Measurements from ENCODE around the gene DBNDD1. TPM values are rescaled to one million over a fixed set of nuclear protein-coding genes. Genes with fewer than 3 reads are reported as not detected.
"Not testable (repeated sequence)": the region's sequence is repeated elsewhere in the genome, so short reads cannot be mapped to it uniquely, and the experiment has no call there.

The DBNDD1 gene
- total RNA-seq, 1 donor from 2014 or later = 36.8 TPM

DNA sequence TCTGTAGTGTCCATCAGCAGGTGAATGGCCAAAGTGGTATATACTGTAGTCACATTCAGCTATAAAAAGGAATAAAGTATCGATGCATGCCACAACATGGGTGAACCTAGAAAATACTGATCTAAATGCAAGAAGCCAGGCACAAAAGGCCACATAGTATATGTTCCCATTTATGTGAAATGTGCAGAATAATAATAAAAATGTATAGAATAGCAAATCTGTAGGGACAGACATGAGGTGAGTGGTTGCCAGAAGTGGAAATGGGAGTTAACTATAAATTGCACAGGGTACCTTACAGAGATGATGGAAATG, 23.1 kb downstream of the DBNDD1 start:
- H3K4me1 Mint-ChIP-seq (ENCODE audit: unreplicated experiment) = peaks cover 3% of the 10 kb centered on the region
- no peak for TF ChIP-seq CTCF (IDR thresholded peaks at IDR 0.05; ENCODE audit: unreplicated experiment)
- H3K36me3 Mint-ChIP-seq (ENCODE audit: low read depth, unreplicated experiment) = peaks cover 49% of the 10 kb centered on the region
- peaks cover 21% of the 10 kb centered on the region for H3K27me3 Mint-ChIP-seq (ENCODE audit: unreplicated experiment)
- DNase-seq (ENCODE audit: low spot score) = no peak
- no peaks in the 10 kb centered on the region for H3K9me3 Mint-ChIP-seq (ENCODE audit: unreplicated experiment)
- H3K27ac Mint-ChIP-seq (ENCODE audit: unreplicated experiment) = peak overlapping the region; percentile 92
- H3K4me3 Mint-ChIP-seq (ENCODE audit: unreplicated experiment) = peak overlapping the region; percentile 77

GRCh38 chr16:89995475-89996177, 23.6 kb downstream of the DBNDD1 start:
- Mint-ChIP-seq H3K36me3 (ENCODE audit: low read depth, unreplicated experiment) (peaks cover 52% of the 10 kb centered on the region), H3K4me3 (ENCODE audit: unreplicated experiment) (peak overlapping the region; percentile 77), H3K27me3 (ENCODE audit: unreplicated experiment) (peaks cover 21% of the 10 kb centered on the region), H3K27ac (ENCODE audit: unreplicated experiment) (peak overlapping the region; percentile 92)
- DNase-seq (ENCODE audit: low spot score); H3K9me3 Mint-ChIP-seq (ENCODE audit: unreplicated experiment); H3K4me1 Mint-ChIP-seq (ENCODE audit: unreplicated experiment): not testable (repeated sequence)

- not testable (repeated sequence) for H3K4me1 Mint-ChIP-seq (ENCODE audit: unreplicated experiment); H3K9me3 Mint-ChIP-seq (ENCODE audit: unreplicated experiment); DNase-seq (ENCODE audit: low spot score)
- Mint-ChIP-seq H3K27me3 (ENCODE audit: unreplicated experiment) (peaks cover 21% of the 10 kb centered on the region), H3K36me3 (ENCODE audit: low read depth, unreplicated experiment) (peaks cover 46% of the 10 kb centered on the region), H3K27ac (ENCODE audit: unreplicated experiment) (peak overlapping the region; percentile 92), H3K4me3 (ENCODE audit: unreplicated experiment) (peak overlapping the region; percentile 77)
Observed at GRCh38 chr16:89994721-89995474, 24.4 kb downstream of the DBNDD1 start.

DNA sequence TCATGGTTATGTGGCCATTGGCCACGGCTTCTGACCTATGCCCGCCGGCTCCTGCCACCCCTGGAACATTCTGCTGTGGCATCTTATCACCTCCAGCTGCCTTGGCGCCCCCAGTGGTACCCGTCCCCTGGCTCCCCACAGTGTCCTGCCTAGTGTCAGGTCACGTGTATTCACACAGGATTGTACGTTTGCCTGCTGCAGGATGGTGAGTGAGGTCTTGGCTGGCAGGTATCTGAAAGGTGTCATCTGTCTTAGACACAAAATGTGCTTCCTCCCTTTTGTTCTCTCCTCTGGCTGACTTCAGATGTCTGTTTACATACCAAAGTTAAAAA, 24.9 kb downstream of the DBNDD1 start:
- Mint-ChIP-seq H3K4me1 (ENCODE audit: unreplicated experiment) (peaks cover 3% of the 10 kb centered on the region), H3K4me3 (ENCODE audit: unreplicated experiment) (peak overlapping the region; percentile 77), H3K36me3 (ENCODE audit: low read depth, unreplicated experiment) (peaks cover 46% of the 10 kb centered on the region), H3K27ac (ENCODE audit: unreplicated experiment) (peak overlapping the region; percentile 92), H3K27me3 (ENCODE audit: unreplicated experiment) (peaks cover 21% of the 10 kb centered on the region), H3K9me3 (ENCODE audit: unreplicated experiment) (no peaks in the 10 kb centered on the region)
- DNase-seq (ENCODE audit: low spot score) = no peak
- no peak for TF ChIP-seq CTCF (IDR thresholded peaks at IDR 0.05; ENCODE audit: unreplicated experiment)

GRCh38 chr16:89993971-89994370, 25.3 kb downstream of the DBNDD1 start:
- no peak overlapping the region for H3K27ac Mint-ChIP-seq (ENCODE audit: unreplicated experiment)
- H3K27me3 Mint-ChIP-seq (ENCODE audit: unreplicated experiment) = peaks cover 21% of the 10 kb centered on the region
- H3K36me3 Mint-ChIP-seq (ENCODE audit: low read depth, unreplicated experiment) = peaks cover 46% of the 10 kb centered on the region
- no peak for TF ChIP-seq CTCF (IDR thresholded peaks at IDR 0.05; ENCODE audit: unreplicated experiment)
- H3K4me3 Mint-ChIP-seq (ENCODE audit: unreplicated experiment) = peak overlapping the region; percentile 59
- DNase-seq (ENCODE audit: low spot score) = no peak
- H3K4me1 Mint-ChIP-seq (ENCODE audit: unreplicated experiment) = peaks cover 3% of the 10 kb centered on the region
- H3K9me3 Mint-ChIP-seq (ENCODE audit: unreplicated experiment) = no peaks in the 10 kb centered on the region

DNA sequence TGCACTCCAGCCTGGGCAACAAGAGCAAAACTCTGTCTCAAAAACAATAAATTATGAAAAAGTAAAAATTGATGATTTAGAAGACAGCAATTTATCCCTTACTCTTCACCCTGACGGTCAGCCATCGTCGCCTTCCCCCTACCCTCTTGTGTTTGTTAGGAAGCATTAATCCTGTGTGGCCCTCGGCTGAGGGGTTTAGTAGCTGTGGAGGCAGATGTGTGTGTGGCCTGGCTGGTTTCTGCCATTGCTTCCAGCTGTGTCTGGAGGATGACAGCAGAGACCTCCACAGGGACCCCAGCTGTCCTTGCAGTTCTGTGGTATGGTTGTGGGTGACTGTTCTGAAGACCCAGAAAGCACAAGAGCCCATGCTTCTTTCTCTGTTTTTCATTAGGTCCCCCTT, 25.9 kb downstream of the DBNDD1 start:
- Mint-ChIP-seq H3K4me3 (ENCODE audit: unreplicated experiment) (no peak overlapping the region), H3K27ac (ENCODE audit: unreplicated experiment) (no peak overlapping the region), H3K4me1 (ENCODE audit: unreplicated experiment) (peaks cover 3% of the 10 kb centered on the region), H3K27me3 (ENCODE audit: unreplicated experiment) (peaks cover 21% of the 10 kb centered on the region), H3K36me3 (ENCODE audit: low read depth, unreplicated experiment) (peaks cover 46% of the 10 kb centered on the region), H3K9me3 (ENCODE audit: unreplicated experiment) (no peaks in the 10 kb centered on the region)
- TF ChIP-seq CTCF (IDR thresholded peaks at IDR 0.05; ENCODE audit: unreplicated experiment) = no peak
- DNase-seq (ENCODE audit: low spot score) = no peak

All from endothelial cell (in vitro differentiated cells).